ENCODE results near the gene OR5AN1. TPM values are rescaled to one million over a fixed set of nuclear protein-coding genes. Genes with fewer than 3 reads are reported as not detected.

Gene OR5AN1
- total and polyA plus RNA-seq, 2 of the 8 experiments (the other 6 are each of a cell fraction or from before 2014, with no cell fraction given) = not detected

GRCh38 chr11:59394186-59394585 is 35.5 kb downstream of the OR5AN1 start (continued):
- TF ChIP-seq CHD7 (IDR thresholded peaks at IDR 0.05; ENCODE audit: insufficient replicate concordance, low read length) (no peak), SRF (IDR thresholded peaks at IDR 0.05; ENCODE audit: low read depth, low read length) (no peak), JUN (IDR thresholded peaks at IDR 0.05; ENCODE audit: low read depth, low read length) (no peak), TBP (IDR thresholded peaks at IDR 0.05; ENCODE audit: low read depth, low read length) (no peak), BCL11A (IDR thresholded peaks at IDR 0.05; ENCODE audit: low read depth in 2 of 2, low read length in 2 of 2) (no peak), CEBPB (IDR thresholded peaks at IDR 0.05; ENCODE audit: low read depth, low read length) (no peak), ZNF274 (IDR thresholded peaks at IDR 0.05; ENCODE audit: borderline replicate concordance, extremely low read depth, low read length) (no peak), SIRT6 (IDR thresholded peaks at IDR 0.05; ENCODE audit: low read length) (no peak), SP1 (IDR thresholded peaks at IDR 0.05; ENCODE audit: low read depth, low read length) (no peak), SIN3A (conservative IDR thresholded peaks at IDR 0.05 in 1 of 2, IDR thresholded peaks at IDR 0.05 in 1 of 2; ENCODE audit: low read depth in 1 of 2, low read length in 2 of 2) (no peak), CHD1 (IDR thresholded peaks at IDR 0.05; ENCODE audit: low read depth, low read length) (no peak), BRCA1 (IDR thresholded peaks at IDR 0.05; ENCODE audit: low read depth, low read length) (no peak), SP4 (IDR thresholded peaks at IDR 0.05; ENCODE audit: low read length) (no peak), TAF7 (optimal IDR thresholded peaks at IDR 0.05; ENCODE audit: borderline replicate concordance, low read depth, low read length) (no peak)

Data from H1 (cell line).